Trophoblast cell (in vitro differentiated cells and primary cell): Measurements from ENCODE around the gene NPAS4. TPM values are rescaled to one million over a fixed set of nuclear protein-coding genes. Genes with fewer than 3 reads are reported as not detected.
"Not testable (repeated sequence)": the region's sequence is repeated elsewhere in the genome, so short reads cannot be mapped to it uniquely, and the experiment has no call there.

Source experiments
- DNase-seq, 2 donors: peaks; one replicate each; pipeline ENCODE4 v3.0.0-alpha.2; 2016
- H2AFZ ChIP-seq: 2 replicates; pipeline ENCODE4 v1.6.1; 2013; ENCODE audit warnings: low read length, moderate library complexity, mild to moderate bottlenecking; ENCODE audit not compliant: insufficient read depth, poor library complexity
- H2AK5ac ChIP-seq: 2 replicates; pipeline ENCODE4 v1.6.1; 2013; ENCODE audit warnings: mild to moderate bottlenecking, low read length
- H2BK120ac ChIP-seq: 2 replicates; pipeline ENCODE4 v1.6.1; 2013; ENCODE audit warnings: low read length, mild to moderate bottlenecking, moderate library complexity; ENCODE audit not compliant: insufficient read depth, poor library complexity
- H2BK12ac ChIP-seq: 2 replicates; pipeline ENCODE4 v1.6.1; 2013; ENCODE audit warnings: mild to moderate bottlenecking, low read length, moderate library complexity
- H2BK5ac ChIP-seq: 2 replicates; pipeline ENCODE4 v1.6.1; 2013; ENCODE audit warnings: low read length, low read depth, moderate library complexity, mild to moderate bottlenecking; ENCODE audit not compliant: poor library complexity
- H3K14ac ChIP-seq: 2 replicates; pipeline ENCODE4 v1.6.1; 2013; ENCODE audit warnings: mild to moderate bottlenecking, low read length
- H3K18ac ChIP-seq: 2 replicates; pipeline ENCODE4 v1.6.1; 2013; ENCODE audit warnings: mild to moderate bottlenecking, low read length
- H3K23ac ChIP-seq: 2 replicates; pipeline ENCODE4 v1.6.1; 2013; ENCODE audit warnings: low read length
- H3K27ac ChIP-seq: 2 replicates; pipeline ENCODE4 v1.5.1; 2013; ENCODE audit warnings: low read depth, mild to moderate bottlenecking, inconsistent platforms, low read length, moderate library complexity
- H3K27me3 ChIP-seq: 2 replicates; pipeline ENCODE4 v1.6.1; 2013; ENCODE audit warnings: inconsistent platforms, mild to moderate bottlenecking, low read length, moderate library complexity; ENCODE audit not compliant: insufficient read depth
- H3K36me3 ChIP-seq, 2 experiments: 1 replicate in 1 of 2; 2 replicates in 1 of 2; pipeline ENCODE4 v1.6.1; 2013; ENCODE audit warnings: low read length in 2 of 2, mild to moderate bottlenecking in 2 of 2, moderate library complexity in 1 of 2; ENCODE audit not compliant: insufficient read depth in 2 of 2, control insufficient read depth in 1 of 2
- H3K4ac ChIP-seq: 2 replicates; pipeline ENCODE4 v1.6.1; 2013; ENCODE audit warnings: low read depth, mild to moderate bottlenecking, low read length, moderate library complexity
- H3K4me1 ChIP-seq, 2 experiments: 1 replicate in 1 of 2; 2 replicates in 1 of 2; pipeline ENCODE4 v1.6.1; 2013; ENCODE audit warnings: low read length in 2 of 2, mild to moderate bottlenecking in 2 of 2, moderate library complexity in 1 of 2; ENCODE audit not compliant: insufficient read depth in 2 of 2, control insufficient read depth in 1 of 2
- H3K4me2 ChIP-seq: 2 replicates; pipeline ENCODE4 v1.6.1; 2013; ENCODE audit warnings: inconsistent platforms, mild to moderate bottlenecking, low read length, moderate library complexity
- H3K4me3 ChIP-seq: 2 replicates; pipeline ENCODE4 v1.5.1; 2013; ENCODE audit warnings: mild to moderate bottlenecking, low read depth, low read length, inconsistent platforms
- H3K79me1 ChIP-seq: one replicate; pipeline ENCODE4 v1.6.1; 2013; ENCODE audit warnings: low read length
- H3K79me2 ChIP-seq: 2 replicates; pipeline ENCODE4 v1.6.1; 2013; ENCODE audit warnings: low read length, mild to moderate bottlenecking; ENCODE audit not compliant: control insufficient read depth, insufficient read depth, poor library complexity
- H3K9ac ChIP-seq: 2 replicates; pipeline ENCODE4 v1.6.1; 2013; ENCODE audit warnings: mild to moderate bottlenecking, low read length
- H3K9me3 ChIP-seq: 2 replicates; pipeline ENCODE4 v1.6.1; 2013; ENCODE audit warnings: low read depth, mild to moderate bottlenecking, control low read depth, inconsistent platforms, low read length; ENCODE audit not compliant: insufficient read depth
- H4K12ac ChIP-seq: 2 replicates; pipeline ENCODE4 v1.6.1; 2013; ENCODE audit warnings: low read depth, mild to moderate bottlenecking, low read length, moderate library complexity
- H4K8ac ChIP-seq: 2 replicates; pipeline ENCODE4 v1.6.1; 2013; ENCODE audit warnings: low read depth, mild to moderate bottlenecking, low read length, moderate library complexity
- H4K91ac ChIP-seq: one replicate; pipeline ENCODE4 v1.6.1; 2013; ENCODE audit warnings: low read depth, mild to moderate bottlenecking, low read length, moderate library complexity
- WGBS: extraction: QIAGEN DNeasy Blood & Tissue Kit; methylation state at CpG from one replicate; pipeline ENCODE4 v1.1.7; 2013; ENCODE audit warnings: missing lambda C conversion rate; ENCODE audit not compliant: insufficient read length, insufficient coverage; ENCODE audit errors: extremely low coverage; 5-methylcytosine and 5-hydroxymethylcytosine counted together
- polyA plus RNA-seq: library from polyadenylated mRNA; stranded (reverse); fragments of 200-250 nt; gene quantifications from 2 replicates; pipeline ENCODE4 v1.2.3, GENCODE V29; 2013

NPAS4 gene
- 0.08 and 0.18 TPM in 2 replicates for polyA plus RNA-seq

DNA sequence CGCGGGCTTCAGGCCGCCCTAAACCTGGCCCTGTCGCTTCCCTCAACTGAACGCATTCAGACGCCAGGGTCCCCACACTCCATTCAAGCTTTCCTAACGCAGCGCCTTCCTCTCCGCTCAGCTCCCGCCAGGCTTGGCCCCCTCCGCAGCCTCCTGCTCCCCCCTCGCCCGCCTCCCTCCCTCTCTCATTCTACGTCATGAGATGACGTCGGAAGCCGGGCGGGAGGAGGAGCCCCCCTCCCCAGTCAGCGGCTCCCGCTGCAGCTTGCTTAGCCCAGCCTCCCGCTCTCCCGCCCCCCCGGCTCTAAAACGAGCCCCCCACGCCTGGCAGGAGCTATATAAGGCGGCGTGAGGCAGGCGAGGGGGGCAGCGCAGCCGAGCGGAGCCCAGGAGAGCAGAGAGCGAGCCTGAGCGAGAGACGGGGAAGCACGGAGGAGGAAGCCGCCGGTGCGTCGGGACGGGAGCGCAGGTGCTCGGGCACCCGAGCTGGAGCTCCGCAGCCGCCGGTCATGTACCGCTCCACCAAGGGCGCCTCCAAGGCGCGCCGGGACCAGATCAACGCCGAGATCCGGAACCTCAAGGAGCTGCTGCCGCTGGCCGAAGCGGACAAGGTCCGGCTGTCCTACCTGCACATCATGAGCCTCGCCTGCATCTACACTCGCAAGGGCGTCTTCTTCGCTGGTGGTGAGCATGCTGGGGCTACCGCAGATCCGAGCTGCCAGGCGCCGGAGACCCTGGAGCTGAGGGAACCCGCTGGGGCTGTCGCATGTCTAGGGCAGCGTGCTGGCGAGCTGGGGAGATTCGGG lies at the start of gene NPAS4:
NPAS4 (plus strand) TSS at position 365 of the 806 bp plus-strand sequence; CDS start at position 510, 145 bp downstream.
- Histone ChIP-seq H4K91ac (no peak within 1 kb of the TSS), H3K36me3 (no peaks in the 10 kb centered on the region), H4K8ac (no peak within 1 kb of the TSS), H3K4me3 (no peak within 1 kb of the TSS), H3K27me3 (peaks cover 24% of the 10 kb centered on the region), H3K79me1 (no peaks in the 10 kb centered on the region), H2BK12ac (no peak within 1 kb of the TSS), H2BK120ac (no peak within 1 kb of the TSS), H3K23ac (no peak within 1 kb of the TSS), H3K4me2 (no peak within 1 kb of the TSS), H2AK5ac (no peak within 1 kb of the TSS), H3K4ac (no peak within 1 kb of the TSS), H3K9ac (no peak within 1 kb of the TSS), H3K9me3 (no peaks in the 10 kb centered on the region), H3K4me1 (peaks cover 5 to 6% of the 10 kb centered on the region in 2 experiments), H2AFZ (no peak within 1 kb of the TSS), H3K27ac (no peak within 1 kb of the TSS), H2BK5ac (no peak within 1 kb of the TSS), H3K14ac (no peak within 1 kb of the TSS), H3K79me2 (no peaks in the 10 kb centered on the region), H4K12ac (no peak within 1 kb of the TSS), H3K18ac (no peak within 1 kb of the TSS)
- no CpG with 5 or more reads among the region's 71 CpGs for WGBS
- DNase-seq = no peak

DNA sequence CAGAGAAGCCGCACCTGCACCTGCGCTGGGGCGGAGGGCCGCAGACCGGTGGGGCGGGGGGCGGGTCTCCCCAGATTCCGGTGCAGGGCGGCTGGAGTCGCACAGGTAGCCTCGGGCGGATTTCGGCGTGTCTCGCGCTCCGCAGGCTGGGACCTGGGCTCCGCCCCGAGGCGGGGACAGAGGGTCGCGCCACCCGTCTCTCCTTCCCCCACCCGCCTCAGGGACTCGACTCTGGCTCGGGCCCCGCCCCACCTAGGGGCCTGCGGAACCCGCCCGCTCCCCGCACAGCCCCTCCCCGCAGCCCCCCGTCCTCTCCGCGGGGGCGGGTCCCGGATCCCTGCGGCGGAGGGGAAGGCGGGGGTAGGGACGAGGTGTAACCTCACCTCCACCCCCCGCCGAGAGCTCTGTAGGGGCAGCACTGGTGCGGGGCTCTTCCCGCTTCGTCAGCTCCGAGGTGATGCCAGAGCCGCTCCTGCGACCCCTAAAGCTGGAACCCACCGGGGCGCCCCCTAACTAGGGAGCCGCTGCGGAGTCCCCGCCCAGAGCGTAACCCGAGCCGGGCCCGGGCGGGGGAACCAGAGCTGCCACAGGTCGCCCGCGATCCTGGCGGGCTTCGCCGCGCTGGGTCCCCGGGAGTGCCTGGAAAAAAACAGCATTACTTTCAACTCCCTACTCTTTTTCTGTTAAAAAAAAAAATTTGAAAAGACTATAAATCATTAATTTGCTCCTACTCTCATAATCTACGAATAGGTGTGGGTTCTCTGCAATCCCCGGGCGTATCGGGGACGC lies 49.0 kb upstream of the NPAS4 start, which contains the start of gene SLC29A2:
SLC29A2 (minus strand) TSS at position 134 of the 789 bp plus-strand sequence. CDS start 169 bp downstream, outside the sequence.
- H2BK5ac ChIP-seq = peak within 1 kb of the TSS; percentile 98
- peak within 1 kb of the TSS; percentile 94 for H3K27ac ChIP-seq
- peak within 1 kb of the TSS; percentile 93 for H3K18ac ChIP-seq
- peak; percentile 76 to 89 for DNase-seq
- H3K4me1 ChIP-seq = peaks cover 11% of the 10 kb centered on the region in 2 experiments
- H3K23ac ChIP-seq = no peak within 1 kb of the TSS
- peak within 1 kb of the TSS; percentile 94 for H3K4me2 ChIP-seq
- WGBS = no CpG with 5 or more reads among the region's 72 CpGs
- peak within 1 kb of the TSS; percentile 67 for H3K4ac ChIP-seq
- peak within 1 kb of the TSS; percentile 92 for H2BK120ac ChIP-seq
- H3K79me2 ChIP-seq = peaks cover 10% of the 10 kb centered on the region
- H3K79me1 ChIP-seq = peaks cover 16% of the 10 kb centered on the region
- H4K12ac ChIP-seq = peak within 1 kb of the TSS; percentile 94
- peak within 1 kb of the TSS; percentile 89 for H3K14ac ChIP-seq
- peak within 1 kb of the TSS; percentile 89 for H2AFZ ChIP-seq
- H3K36me3 ChIP-seq = peaks cover 19% of the 10 kb centered on the region in 2 experiments
- H4K91ac ChIP-seq = peak within 1 kb of the TSS; percentile 97
- peak within 1 kb of the TSS; percentile 61 for H2AK5ac ChIP-seq
- H4K8ac ChIP-seq = peak within 1 kb of the TSS; percentile 85
- H2BK12ac ChIP-seq = peak within 1 kb of the TSS; percentile 61
- H3K9ac ChIP-seq = peak within 1 kb of the TSS; percentile 81
- H3K4me3 ChIP-seq = peak within 1 kb of the TSS; percentile 91
- no peaks in the 10 kb centered on the region for H3K27me3 ChIP-seq
- H3K9me3 ChIP-seq = no peaks in the 10 kb centered on the region

- Histone ChIP-seq H3K18ac (no peak overlapping the region), H3K79me2 (peaks cover 10% of the 10 kb centered on the region), H3K27me3 (no peaks in the 10 kb centered on the region), H3K9ac (no peak overlapping the region), H4K8ac (no peak overlapping the region), H3K14ac (no peak overlapping the region), H3K4ac (no peak overlapping the region), H4K91ac (no peak overlapping the region), H3K23ac (peak overlapping the region; percentile 21), H3K4me2 (no peak overlapping the region), H3K9me3 (no peaks in the 10 kb centered on the region), H3K36me3 (peaks cover 7 to 13% of the 10 kb centered on the region in 2 experiments), H2BK5ac (no peak overlapping the region), H2AK5ac (no peak overlapping the region), H2AFZ (no peak overlapping the region), H3K4me1 (peaks cover 11% of the 10 kb centered on the region in 2 experiments), H3K4me3 (no peak overlapping the region), H2BK12ac (peak overlapping the region; percentile 79), H3K27ac (no peak overlapping the region), H4K12ac (peak overlapping the region; percentile 0), H2BK120ac (no peak overlapping the region), H3K79me1 (peaks cover 16% of the 10 kb centered on the region)
- no peak for DNase-seq
- no CpG with 5 or more reads among the region's 5 CpGs for WGBS
Measured at GRCh38 chr11:66373265-66373664, 47.6 kb upstream of the NPAS4 start.

- H2BK12ac ChIP-seq, H4K91ac ChIP-seq, H3K27me3 ChIP-seq, H3K27ac ChIP-seq, DNase-seq, H4K12ac ChIP-seq, H3K9me3 ChIP-seq, H3K14ac ChIP-seq, H3K36me3 ChIP-seq, H3K4me2 ChIP-seq, H3K18ac ChIP-seq, H3K23ac ChIP-seq, H2AFZ ChIP-seq, H2AK5ac ChIP-seq, H2BK5ac ChIP-seq, H2BK120ac ChIP-seq, H3K4me3 ChIP-seq, H3K4ac ChIP-seq, H3K9ac ChIP-seq, H4K8ac ChIP-seq: not testable (repeated sequence)
- Histone ChIP-seq H3K79me1 (peaks cover 16% of the 10 kb centered on the region), H3K79me2 (peaks cover 10% of the 10 kb centered on the region), H3K4me1 (peaks cover 11% of the 10 kb centered on the region in 2 experiments)
- WGBS = no CpG with 5 or more reads among the region's 9 CpGs
Measured at GRCh38 chr11:66373690-66374287, 47.0 kb upstream of the NPAS4 start.
